LNCaP clone FGC (cell line): ENCODE results near the gene NRROS.

Experiments used
- DNase-seq: peaks from one replicate; pipeline ENCODE4 v3.0.0-alpha.2; 2011; ENCODE audit warnings: low read depth
- H3K4me3 ChIP-seq: 2 replicates; pipeline ENCODE4 v1.5.1; 2011; ENCODE audit warnings: mild to moderate bottlenecking, low read depth, low read length, control low read depth
- CTCF ChIP-seq: IDR thresholded peaks from 2 replicates; pipeline ENCODE4 v1.5.1; 2012; ENCODE audit warnings: mild to moderate bottlenecking; ENCODE audit not compliant: control insufficient read depth, insufficient read depth; ENCODE audit errors: extremely low read depth

The NRROS gene

GRCh38 chr3:196694941-196695848 lies 55.7 kb downstream of the NRROS start:
- DNase-seq: no peak
- no peak for TF ChIP-seq CTCF
- H3K4me3 ChIP-seq: no peak overlapping the region

- DNase-seq: no peak
- TF ChIP-seq CTCF: no peak
- no peak overlapping the region for H3K4me3 ChIP-seq
These were observed 56.3 kb downstream of the NRROS start for GRCh38 chr3:196695849-196696226.

DNA sequence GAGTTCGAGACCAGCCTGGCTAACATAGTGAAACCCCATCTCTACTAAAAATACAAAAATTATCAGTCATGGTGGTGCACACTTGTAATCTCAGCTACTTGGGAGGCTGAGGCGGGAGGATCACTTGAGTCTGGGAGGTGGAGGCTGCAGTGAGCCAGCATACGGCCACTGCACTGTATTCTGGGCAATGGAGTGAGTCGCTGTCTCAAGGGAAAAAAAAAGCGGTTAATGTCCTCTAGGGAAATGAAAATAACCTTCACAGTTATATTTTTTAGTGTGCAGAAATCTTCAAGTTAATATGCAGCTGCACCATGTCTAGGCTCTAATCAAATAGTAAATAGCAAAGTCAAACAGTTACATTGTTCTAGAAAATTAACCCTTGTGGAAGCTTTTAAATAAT lies 57.8 kb downstream of the NRROS start:
- no peak for DNase-seq
- H3K4me3 ChIP-seq: no peak overlapping the region
- no peak for TF ChIP-seq CTCF

GRCh38 chr3:196699749-196700148 lies 60.3 kb downstream of the NRROS start:
- no peak for TF ChIP-seq CTCF
- H3K4me3 ChIP-seq: no peak overlapping the region
- DNase-seq: no peak

GRCh38 chr3:196700801-196701200 lies 61.3 kb downstream of the NRROS start:
- TF ChIP-seq CTCF: no peak
- no peak for DNase-seq
- no peak overlapping the region for H3K4me3 ChIP-seq

DNA sequence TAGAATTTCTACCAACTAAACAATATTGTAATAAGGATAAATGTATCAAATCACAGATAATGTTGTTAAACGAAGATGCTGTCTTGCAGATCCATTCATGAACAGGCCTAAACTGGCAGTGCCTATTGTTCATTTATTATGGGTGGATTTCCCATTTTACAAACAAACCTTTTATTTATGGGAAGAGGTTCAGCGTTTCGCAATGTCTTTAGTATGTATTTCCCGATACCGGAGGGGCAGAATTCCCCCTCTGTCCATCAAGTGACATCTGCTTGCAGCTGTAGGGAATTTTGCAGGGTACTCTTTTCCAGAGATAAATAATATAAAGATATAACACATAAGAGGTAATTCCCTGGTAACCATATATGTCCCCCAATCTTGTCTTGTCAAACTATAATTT lies 66.8 kb downstream of the NRROS start:
- no peak overlapping the region for H3K4me3 ChIP-seq
- DNase-seq: no peak
- TF ChIP-seq CTCF: no peak

GRCh38 chr3:196706731-196707130 lies 67.2 kb downstream of the NRROS start:
- DNase-seq: no peak
- no peak overlapping the region for H3K4me3 ChIP-seq
- TF ChIP-seq CTCF: no peak
